HepG2 (cell line): ENCODE measurements around the gene SYNGAP1. TPM values are rescaled to one million over a fixed set of nuclear protein-coding genes. Genes with fewer than 3 reads are reported as not detected.
A peak's percentile ranks its signal among the peaks of the same experiment; 100 is the strongest.

Experiments used
- ARNT2 ChIP-seq: sonication (generic); formaldehyde crosslinking; IDR thresholded peaks from 2 replicates; pipeline ENCODE4 v1.8.0; 2022; ENCODE audit warnings: mild to moderate bottlenecking, low read depth, missing genetic modification reagents, moderate library complexity
- DNMT1 ChIP-seq: sonication (generic); formaldehyde crosslinking; IDR thresholded peaks from 2 replicates; pipeline ENCODE4 v1.5.1; 2020; ENCODE audit warnings: mild to moderate bottlenecking, missing genetic modification reagents
- HIVEP1 ChIP-seq: sonication (generic); formaldehyde crosslinking; IDR thresholded peaks from 2 replicates; pipeline ENCODE4 v1.4.0; 2020; ENCODE audit warnings: mild to moderate bottlenecking, missing genetic modification reagents
- MEIS1 ChIP-seq: sonication (generic); formaldehyde crosslinking; IDR thresholded peaks from 2 replicates; pipeline ENCODE4 v1.9.0; 2021; ENCODE audit warnings: mild to moderate bottlenecking, missing genetic modification reagents, moderate library complexity, borderline replicate concordance
- MIXL1 ChIP-seq: IDR thresholded peaks from 2 replicates; pipeline ENCODE4 v1.6.1; 2016
- NFATC3 ChIP-seq: sonication (generic); formaldehyde crosslinking; IDR thresholded peaks from 2 replicates; pipeline ENCODE4 v1.5.1; 2020; ENCODE audit warnings: mild to moderate bottlenecking, missing genetic modification reagents
- NFKB2 ChIP-seq: sonication (generic); formaldehyde crosslinking; IDR thresholded peaks from 2 replicates; pipeline ENCODE4 v1.4.0; 2020; ENCODE audit warnings: missing genetic modification reagents, borderline replicate concordance
- NR2F6 ChIP-seq, 2 experiments: IDR thresholded peaks; 2 replicates each; pipeline ENCODE4 v1.6.1; 2016; ENCODE audit warnings: antibody characterized with exemption in 1 of 2, mild to moderate bottlenecking in 1 of 2
- PPARG ChIP-seq: conservative IDR thresholded peaks from 2 replicates; pipeline ENCODE4 v1.6.1; 2016; ENCODE audit warnings: missing biosample characterization, missing genetic modification reagents
- ZNF138 ChIP-seq: sonication (generic); formaldehyde crosslinking; IDR thresholded peaks from 2 replicates; pipeline ENCODE4 v1.5.0; 2020; ENCODE audit warnings: mild to moderate bottlenecking, low read depth, missing genetic modification reagents
- ZNF234 ChIP-seq: sonication (generic); formaldehyde crosslinking; conservative IDR thresholded peaks from 2 replicates; pipeline ENCODE4 v1.5.1; 2020; ENCODE audit warnings: mild to moderate bottlenecking, missing genetic modification reagents
- ZNF788 ChIP-seq: sonication (generic); formaldehyde crosslinking; IDR thresholded peaks from 2 replicates; pipeline ENCODE4 v1.5.0; 2020; ENCODE audit warnings: mild to moderate bottlenecking, missing genetic modification reagents, borderline replicate concordance
- polyA plus RNA-seq, 8 experiments: library from polyadenylated mRNA; depleted of rRNA in 3 of 8; stranded (reverse) in 7 of 8; unstranded in 1 of 8; fragments of >200 nt; fragmentation: Illumina TruSeq in 4 of 8; extraction: Trizol in 4 of 8; gene quantifications; 2 replicates each; pipeline versions ENCODE4 v1.2.1 to v1.2.3, GENCODE V29; 2011 to 2016; ENCODE audit warnings: low read depth in 4 of 8, missing spikeins in 1 of 8, mixed read lengths in 1 of 8; ENCODE audit not compliant: insufficient read depth in 1 of 8
- total RNA-seq, 5 experiments: library from RNA; depleted of rRNA; stranded (reverse); fragments of >200 nt; fragmentation: Illumina TruSeq; extraction: Trizol; gene quantifications; 2 replicates each; pipeline ENCODE4 v1.2.3, GENCODE V29; 2016; ENCODE audit warnings: low read depth in 1 of 5
- TF ChIP-seq, protein P1 (sequence below): sonication (generic); formaldehyde crosslinking; IDR thresholded peaks from 2 replicates; pipeline ENCODE4 v1.4.0; 2020; ENCODE audit warnings: mild to moderate bottlenecking, missing genetic modification reagents
- TF ChIP-seq, protein P2 (sequence below): sonication (generic); formaldehyde crosslinking; IDR thresholded peaks from 2 replicates; pipeline ENCODE4 v1.5.0; 2020; ENCODE audit warnings: mild to moderate bottlenecking, missing genetic modification reagents
- TF ChIP-seq, protein P3 (sequence below): sonication (generic); formaldehyde crosslinking; IDR thresholded peaks from 2 replicates; pipeline ENCODE4 v1.4.0; 2020; ENCODE audit warnings: missing genetic modification reagents
- TF ChIP-seq, protein P4 (sequence below): sonication (generic); formaldehyde crosslinking; IDR thresholded peaks from 2 replicates; pipeline ENCODE4 v1.4.0; 2020; ENCODE audit warnings: missing genetic modification reagents
- TF ChIP-seq, protein P5 (sequence below): IDR thresholded peaks from 2 replicates; pipeline ENCODE4 v1.6.1; 2016; ENCODE audit warnings: missing genetic modification reagents, missing compliant biosample characterization

SYNGAP1 gene
- total and polyA plus RNA-seq, 2 of the 13 experiments (the other 11 are each of a cell fraction or from before 2014, with no cell fraction given) = 0.75 to 1.1 TPM

DNA sequence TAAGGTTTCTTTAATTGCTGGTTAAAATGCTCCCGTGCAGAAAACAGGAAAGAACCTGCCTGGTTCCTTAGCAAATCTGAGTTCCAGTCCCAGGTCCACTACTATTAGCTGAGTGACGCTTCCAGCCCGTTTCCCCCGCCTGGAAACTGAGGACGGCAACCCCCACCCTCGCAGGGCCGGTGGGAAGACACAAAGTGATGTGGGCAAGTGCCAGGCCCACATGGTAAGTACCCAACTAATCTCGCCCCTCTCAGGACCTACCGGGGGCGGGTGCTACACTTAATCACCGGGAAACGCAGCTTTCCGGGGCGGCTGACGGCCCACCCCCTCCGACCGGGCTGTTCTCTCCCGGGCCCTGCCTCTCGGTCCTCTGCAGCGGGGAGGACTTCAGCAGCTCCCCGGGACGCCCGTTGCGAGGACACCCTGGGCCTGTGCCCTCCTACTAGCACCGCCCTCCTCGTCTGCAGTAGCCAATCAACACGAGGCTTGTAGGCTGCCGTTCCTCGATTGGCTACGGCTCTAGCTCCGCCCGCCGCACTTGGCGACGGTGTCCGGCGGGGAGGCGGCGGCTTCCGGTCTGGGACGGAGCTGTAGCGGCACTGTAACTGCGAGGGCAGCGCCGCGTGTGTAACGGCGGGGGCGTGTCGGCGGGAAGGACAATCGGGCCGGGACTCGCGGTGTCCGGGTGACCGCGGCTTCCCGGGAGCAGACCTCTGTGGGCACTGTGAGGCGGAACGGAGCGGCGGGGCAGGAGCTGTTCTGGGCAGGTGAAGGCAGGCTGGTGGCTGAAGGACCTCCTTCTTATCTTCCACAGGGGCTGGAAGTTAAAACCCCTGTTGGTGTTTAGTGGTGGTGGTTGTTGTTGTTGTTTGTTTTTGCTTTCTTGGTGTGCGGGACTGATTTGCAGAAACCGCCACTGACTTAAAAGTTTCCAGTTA is 34.4 kb downstream of the SYNGAP1 start, which contains the start of gene ZBTB9 (continued):
- TF ChIP-seq ARNT2 (CRISPR knock-in tag) (peak; percentile 95), ZNF138 (CRISPR knock-in tag) (peak; percentile 92), NR2F6 (IDR thresholded peaks at IDR 0.05) (no peak), NR2F6 (CRISPR knock-in tag; IDR thresholded peaks at IDR 0.05) (peak; percentile 61), NFATC3 (0 out of 2 replicates have a peak, but pooled peaks have one; percentile 49), ZNF234 (CRISPR knock-in tag) (no peak; the same call in none of the 2 replicates), MEIS1 (peak; percentile 87), MIXL1 (peak; percentile 77; the same call in 1 of the 2 replicates), NFKB2 (CRISPR knock-in tag) (peak; percentile 90; the same call in 1 of the 2 replicates), PPARG (CRISPR knock-in tag) (peak; percentile 45; the same call in 1 of the 2 replicates), ZNF788 (CRISPR knock-in tag) (peak; percentile 92; the same call in 1 of the 2 replicates), DNMT1 (CRISPR knock-in tag) (peak; percentile 4; the same call in 1 of the 2 replicates), HIVEP1 (CRISPR knock-in tag) (peak; percentile 97)
- TF ChIP-seq, protein P1, sequence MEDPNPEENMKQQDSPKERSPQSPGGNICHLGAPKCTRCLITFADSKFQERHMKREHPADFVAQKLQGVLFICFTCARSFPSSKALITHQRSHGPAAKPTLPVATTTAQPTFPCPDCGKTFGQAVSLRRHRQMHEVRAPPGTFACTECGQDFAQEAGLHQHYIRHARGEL (CRISPR knock-in tag) = peak; percentile 90
- TF ChIP-seq, protein P2, sequence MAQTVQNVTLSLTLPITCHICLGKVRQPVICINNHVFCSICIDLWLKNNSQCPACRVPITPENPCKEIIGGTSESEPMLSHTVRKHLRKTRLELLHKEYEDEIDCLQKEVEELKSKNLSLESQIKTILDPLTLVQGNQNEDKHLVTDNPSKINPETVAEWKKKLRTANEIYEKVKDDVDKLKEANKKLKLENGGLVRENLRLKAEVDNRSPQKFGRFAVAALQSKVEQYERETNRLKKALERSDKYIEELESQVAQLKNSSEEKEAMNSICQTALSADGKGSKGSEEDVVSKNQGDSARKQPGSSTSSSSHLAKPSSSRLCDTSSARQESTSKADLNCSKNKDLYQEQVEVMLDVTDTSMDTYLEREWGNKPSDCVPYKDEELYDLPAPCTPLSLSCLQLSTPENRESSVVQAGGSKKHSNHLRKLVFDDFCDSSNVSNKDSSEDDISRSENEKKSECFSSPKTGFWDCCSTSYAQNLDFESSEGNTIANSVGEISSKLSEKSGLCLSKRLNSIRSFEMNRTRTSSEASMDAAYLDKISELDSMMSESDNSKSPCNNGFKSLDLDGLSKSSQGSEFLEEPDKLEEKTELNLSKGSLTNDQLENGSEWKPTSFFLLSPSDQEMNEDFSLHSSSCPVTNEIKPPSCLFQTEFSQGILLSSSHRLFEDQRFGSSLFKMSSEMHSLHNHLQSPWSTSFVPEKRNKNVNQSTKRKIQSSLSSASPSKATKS = peak; percentile 57; the same call in 1 of the 2 replicates
- TF ChIP-seq, protein P3, sequence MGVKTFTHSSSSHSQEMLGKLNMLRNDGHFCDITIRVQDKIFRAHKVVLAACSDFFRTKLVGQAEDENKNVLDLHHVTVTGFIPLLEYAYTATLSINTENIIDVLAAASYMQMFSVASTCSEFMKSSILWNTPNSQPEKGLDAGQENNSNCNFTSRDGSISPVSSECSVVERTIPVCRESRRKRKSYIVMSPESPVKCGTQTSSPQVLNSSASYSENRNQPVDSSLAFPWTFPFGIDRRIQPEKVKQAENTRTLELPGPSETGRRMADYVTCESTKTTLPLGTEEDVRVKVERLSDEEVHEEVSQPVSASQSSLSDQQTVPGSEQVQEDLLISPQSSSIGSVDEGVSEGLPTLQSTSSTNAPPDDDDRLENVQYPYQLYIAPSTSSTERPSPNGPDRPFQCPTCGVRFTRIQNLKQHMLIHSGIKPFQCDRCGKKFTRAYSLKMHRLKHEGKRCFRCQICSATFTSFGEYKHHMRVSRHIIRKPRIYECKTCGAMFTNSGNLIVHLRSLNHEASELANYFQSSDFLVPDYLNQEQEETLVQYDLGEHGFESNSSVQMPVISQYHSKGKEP (CRISPR knock-in tag) = peak; percentile 28; the same call in 1 of the 2 replicates
- TF ChIP-seq, protein P4, sequence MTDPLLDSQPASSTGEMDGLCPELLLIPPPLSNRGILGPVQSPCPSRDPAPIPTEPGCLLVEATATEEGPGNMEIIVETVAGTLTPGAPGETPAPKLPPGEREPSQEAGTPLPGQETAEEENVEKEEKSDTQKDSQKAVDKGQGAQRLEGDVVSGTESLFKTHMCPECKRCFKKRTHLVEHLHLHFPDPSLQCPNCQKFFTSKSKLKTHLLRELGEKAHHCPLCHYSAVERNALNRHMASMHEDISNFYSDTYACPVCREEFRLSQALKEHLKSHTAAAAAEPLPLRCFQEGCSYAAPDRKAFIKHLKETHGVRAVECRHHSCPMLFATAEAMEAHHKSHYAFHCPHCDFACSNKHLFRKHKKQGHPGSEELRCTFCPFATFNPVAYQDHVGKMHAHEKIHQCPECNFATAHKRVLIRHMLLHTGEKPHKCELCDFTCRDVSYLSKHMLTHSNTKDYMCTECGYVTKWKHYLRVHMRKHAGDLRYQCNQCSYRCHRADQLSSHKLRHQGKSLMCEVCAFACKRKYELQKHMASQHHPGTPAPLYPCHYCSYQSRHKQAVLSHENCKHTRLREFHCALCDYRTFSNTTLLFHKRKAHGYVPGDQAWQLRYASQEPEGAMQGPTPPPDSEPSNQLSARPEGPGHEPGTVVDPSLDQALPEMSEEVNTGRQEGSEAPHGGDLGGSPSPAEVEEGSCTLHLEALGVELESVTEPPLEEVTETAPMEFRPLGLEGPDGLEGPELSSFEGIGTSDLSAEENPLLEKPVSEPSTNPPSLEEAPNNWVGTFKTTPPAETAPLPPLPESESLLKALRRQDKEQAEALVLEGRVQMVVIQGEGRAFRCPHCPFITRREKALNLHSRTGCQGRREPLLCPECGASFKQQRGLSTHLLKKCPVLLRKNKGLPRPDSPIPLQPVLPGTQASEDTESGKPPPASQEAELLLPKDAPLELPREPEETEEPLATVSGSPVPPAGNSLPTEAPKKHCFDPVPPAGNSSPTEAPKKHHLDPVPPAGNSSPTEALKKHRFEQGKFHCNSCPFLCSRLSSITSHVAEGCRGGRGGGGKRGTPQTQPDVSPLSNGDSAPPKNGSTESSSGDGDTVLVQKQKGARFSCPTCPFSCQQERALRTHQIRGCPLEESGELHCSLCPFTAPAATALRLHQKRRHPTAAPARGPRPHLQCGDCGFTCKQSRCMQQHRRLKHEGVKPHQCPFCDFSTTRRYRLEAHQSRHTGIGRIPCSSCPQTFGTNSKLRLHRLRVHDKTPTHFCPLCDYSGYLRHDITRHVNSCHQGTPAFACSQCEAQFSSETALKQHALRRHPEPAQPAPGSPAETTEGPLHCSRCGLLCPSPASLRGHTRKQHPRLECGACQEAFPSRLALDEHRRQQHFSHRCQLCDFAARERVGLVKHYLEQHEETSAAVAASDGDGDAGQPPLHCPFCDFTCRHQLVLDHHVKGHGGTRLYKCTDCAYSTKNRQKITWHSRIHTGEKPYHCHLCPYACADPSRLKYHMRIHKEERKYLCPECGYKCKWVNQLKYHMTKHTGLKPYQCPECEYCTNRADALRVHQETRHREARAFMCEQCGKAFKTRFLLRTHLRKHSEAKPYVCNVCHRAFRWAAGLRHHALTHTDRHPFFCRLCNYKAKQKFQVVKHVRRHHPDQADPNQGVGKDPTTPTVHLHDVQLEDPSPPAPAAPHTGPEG (CRISPR knock-in tag) = peak; percentile 37; the same call in 1 of the 2 replicates
- TF ChIP-seq, protein P5, sequence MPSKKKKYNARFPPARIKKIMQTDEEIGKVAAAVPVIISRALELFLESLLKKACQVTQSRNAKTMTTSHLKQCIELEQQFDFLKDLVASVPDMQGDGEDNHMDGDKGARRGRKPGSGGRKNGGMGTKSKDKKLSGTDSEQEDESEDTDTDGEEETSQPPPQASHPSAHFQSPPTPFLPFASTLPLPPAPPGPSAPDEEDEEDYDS (CRISPR knock-in tag) = peak; percentile 96
